Endothelial cell (in vitro differentiated cells): ENCODE measurements around the gene NRXN3. TPM values are rescaled to one million over a fixed set of nuclear protein-coding genes. Genes with fewer than 3 reads are reported as not detected.
A peak's percentile ranks its signal among the peaks of the same experiment; 100 is the strongest.

Source experiments
- DNase-seq: peaks from one replicate; pipeline ENCODE4 v3.0.0; 2021; ENCODE audit warnings: low spot score
- H3K27ac Mint-ChIP-seq: one replicate; pipeline ENCODE4 v1.8.0; 2021; ENCODE audit warnings: mixed read lengths, inconsistent platforms; ENCODE audit not compliant: unreplicated experiment
- H3K27me3 Mint-ChIP-seq: one replicate; pipeline ENCODE4 v1.8.0; 2021; ENCODE audit warnings: mild to moderate bottlenecking, moderate library complexity, mixed read lengths, inconsistent platforms; ENCODE audit not compliant: unreplicated experiment
- H3K36me3 Mint-ChIP-seq: one replicate; pipeline ENCODE4 v1.8.0; 2021; ENCODE audit warnings: mild to moderate bottlenecking, low read depth, mixed read lengths, inconsistent platforms; ENCODE audit not compliant: unreplicated experiment
- H3K4me1 Mint-ChIP-seq: one replicate; pipeline ENCODE4 v1.8.0; 2021; ENCODE audit warnings: mild to moderate bottlenecking, mixed read lengths, inconsistent platforms; ENCODE audit not compliant: unreplicated experiment
- H3K4me3 Mint-ChIP-seq: one replicate; pipeline ENCODE4 v1.8.0; 2021; ENCODE audit warnings: mild to moderate bottlenecking, mixed read lengths, inconsistent platforms; ENCODE audit not compliant: unreplicated experiment
- H3K9me3 Mint-ChIP-seq: one replicate; pipeline ENCODE4 v1.8.0; 2021; ENCODE audit warnings: mixed read lengths, inconsistent platforms; ENCODE audit not compliant: unreplicated experiment
- CTCF ChIP-seq: fragments of 200-600 bp; sonication (generic); IDR thresholded peaks from one replicate; pipeline ENCODE4 v1.5.0; 2021; ENCODE audit warnings: antibody characterized with exemption; ENCODE audit not compliant: unreplicated experiment
- total RNA-seq: library from RNA; stranded (reverse); fragmentation: NEBNext Ultra II Directional; extraction: Animal tissue kit (Norgen Biotek cat#: 25700); gene quantifications from one replicate; pipeline ENCODE4 v1.2.1, GENCODE V29; 2021; ENCODE audit not compliant: unreplicated experiment

NRXN3 gene
- total RNA-seq, 1 donor from 2014 or later = 2.3 TPM

GRCh38 chr14:79542121-79542520, 1371.9 kb downstream of the NRXN3 start:
- Mint-ChIP-seq H3K27ac (no peak overlapping the region), H3K36me3 (no peaks in the 10 kb centered on the region), H3K4me3 (no peak overlapping the region), H3K9me3 (no peaks in the 10 kb centered on the region), H3K27me3 (no peaks in the 10 kb centered on the region), H3K4me1 (no peaks in the 10 kb centered on the region)
- no peak for TF ChIP-seq CTCF
- no peak for DNase-seq

- no peaks in the 10 kb centered on the region for H3K27me3 Mint-ChIP-seq
- H3K4me3 Mint-ChIP-seq = no peak overlapping the region
Measured at GRCh38 chr14:79543348-79543747, 1373.2 kb downstream of the NRXN3 start.

GRCh38 chr14:79543967-79544697, 1374.0 kb downstream of the NRXN3 start:
- H3K4me1 Mint-ChIP-seq = no peaks in the 10 kb centered on the region
- TF ChIP-seq CTCF = peak; percentile 93
- no peaks in the 10 kb centered on the region for H3K27me3 Mint-ChIP-seq
- H3K36me3 Mint-ChIP-seq = no peaks in the 10 kb centered on the region
- H3K4me3 Mint-ChIP-seq = no peak overlapping the region
- DNase-seq = peak; percentile 31
- no peak overlapping the region for H3K27ac Mint-ChIP-seq
- no peaks in the 10 kb centered on the region for H3K9me3 Mint-ChIP-seq

More at GRCh38 chr14:79543348-79543747, 1373.2 kb downstream of the NRXN3 start:
- Mint-ChIP-seq H3K9me3 (no peaks in the 10 kb centered on the region), H3K4me1 (no peaks in the 10 kb centered on the region), H3K36me3 (no peaks in the 10 kb centered on the region), H3K27ac (no peak overlapping the region)
- DNase-seq = no peak
- TF ChIP-seq CTCF = no peak

GRCh38 chr14:79544698-79545070, 1374.5 kb downstream of the NRXN3 start:
- Mint-ChIP-seq H3K36me3 (no peaks in the 10 kb centered on the region), H3K4me1 (no peaks in the 10 kb centered on the region), H3K4me3 (no peak overlapping the region), H3K27ac (no peak overlapping the region), H3K9me3 (no peaks in the 10 kb centered on the region), H3K27me3 (no peaks in the 10 kb centered on the region)
- TF ChIP-seq CTCF = no peak
- DNase-seq = no peak

GRCh38 chr14:79548836-79549235, 1378.7 kb downstream of the NRXN3 start:
- TF ChIP-seq CTCF = no peak
- H3K27ac Mint-ChIP-seq = no peak overlapping the region
- H3K4me1 Mint-ChIP-seq = peaks cover 12% of the 10 kb centered on the region
- H3K27me3 Mint-ChIP-seq = no peaks in the 10 kb centered on the region
- no peak for DNase-seq
- H3K4me3 Mint-ChIP-seq = no peak overlapping the region
- no peaks in the 10 kb centered on the region for H3K9me3 Mint-ChIP-seq
- H3K36me3 Mint-ChIP-seq = no peaks in the 10 kb centered on the region
